SK-N-SH treated with all-trans-retinoic acid at 6 μM for 48 hours (cell line): ENCODE measurements around the gene METRNL.
"Not testable (repeated sequence)": the region's sequence is repeated elsewhere in the genome, so short reads cannot be mapped to it uniquely, and the experiment has no call there.

Source experiments
- ATAC-seq: fragments of 200-7000 bp; cut with Tn5 transposase; 3 replicates; pipeline ENCODE4 v1.9.1; 2020; ENCODE audit warnings: mild to moderate bottlenecking, moderate library complexity
- ARNTL ChIP-seq: fragments of 450-650 bp; formaldehyde crosslinking; IDR thresholded peaks from 2 replicates; pipeline ENCODE4 v1.5.0; 2020; ENCODE audit warnings: low read depth, mild to moderate bottlenecking, moderate library complexity, borderline replicate concordance
- BACH2 ChIP-seq: fragments of 250-450 bp; sonication (Bioruptor Pico); IDR thresholded peaks from 2 replicates; pipeline ENCODE4 v1.9.0; 2021; ENCODE audit warnings: mild to moderate bottlenecking, borderline replicate concordance
- CREB5 ChIP-seq: fragments of 250-450 bp; sonication (Bioruptor Pico); IDR thresholded peaks from 2 replicates; pipeline ENCODE4 v1.5.1; 2020; ENCODE audit warnings: low read depth, mild to moderate bottlenecking, moderate library complexity
- ESRRG ChIP-seq: fragments of 250-450 bp; sonication (Bioruptor Pico); IDR thresholded peaks from 2 replicates; pipeline ENCODE4 v1.6.1; 2021; ENCODE audit warnings: mild to moderate bottlenecking
- GLIS3 ChIP-seq: fragments of 250-450 bp; sonication (Bioruptor Pico); IDR thresholded peaks from 2 replicates; pipeline ENCODE4 v1.5.0; 2020; ENCODE audit warnings: mild to moderate bottlenecking, moderate library complexity
- ISL1 ChIP-seq: fragments of 250-450 bp; sonication (Bioruptor Pico); IDR thresholded peaks from 2 replicates; pipeline ENCODE4 v2.1.2; 2022; ENCODE audit warnings: mild to moderate bottlenecking, moderate library complexity
- OSR1 ChIP-seq: fragments of 250-450 bp; sonication (Bioruptor Pico); IDR thresholded peaks from 2 replicates; pipeline ENCODE4 v1.8.0; 2022; ENCODE audit warnings: moderate library complexity, mild to moderate bottlenecking, inconsistent platforms
- PATZ1 ChIP-seq: fragments of 250-450 bp; sonication (Bioruptor Pico); IDR thresholded peaks from 2 replicates; pipeline ENCODE4 v1.8.0; 2020; ENCODE audit warnings: mild to moderate bottlenecking, moderate library complexity, borderline replicate concordance
- POU6F1 ChIP-seq: fragments of 250-450 bp; sonication (Bioruptor Pico); IDR thresholded peaks from 2 replicates; pipeline ENCODE4 v1.8.0; 2021; ENCODE audit warnings: low read depth, mild to moderate bottlenecking, moderate library complexity, borderline replicate concordance
- PPARA ChIP-seq: fragments of 250-450 bp; sonication (Bioruptor Pico); IDR thresholded peaks from 2 replicates; pipeline ENCODE4 v1.5.0; 2020; ENCODE audit warnings: mild to moderate bottlenecking, borderline replicate concordance
- RARB ChIP-seq: fragments of 250-450 bp; sonication (Bioruptor Pico); IDR thresholded peaks from 2 replicates; pipeline ENCODE4 v1.8.0; 2021; ENCODE audit warnings: mild to moderate bottlenecking, moderate library complexity
- SNAI2 ChIP-seq: fragments of 250-450 bp; sonication (Bioruptor Pico); IDR thresholded peaks from 2 replicates; pipeline ENCODE4 v1.5.0; 2020; ENCODE audit warnings: mild to moderate bottlenecking, moderate library complexity
- TCF4 ChIP-seq: fragments of 250-450 bp; sonication (Bioruptor Pico); IDR thresholded peaks from 2 replicates; pipeline ENCODE4 v1.8.0; 2021; ENCODE audit warnings: mild to moderate bottlenecking, moderate library complexity, borderline replicate concordance
- TOX ChIP-seq: fragments of 250-450 bp; sonication (Bioruptor Pico); IDR thresholded peaks from 2 replicates; pipeline ENCODE4 v1.8.0; 2021; ENCODE audit warnings: mild to moderate bottlenecking, moderate library complexity, borderline replicate concordance
- TSHZ2 ChIP-seq: fragments of 250-450 bp; sonication (Bioruptor Pico); IDR thresholded peaks from 2 replicates; pipeline ENCODE4 v1.5.0; 2020; ENCODE audit warnings: mild to moderate bottlenecking, moderate library complexity
- ZC3H10 ChIP-seq: fragments of 250-450 bp; sonication (Bioruptor Pico); IDR thresholded peaks from 2 replicates; pipeline ENCODE4 v1.5.1; 2021; ENCODE audit warnings: mild to moderate bottlenecking, moderate library complexity
- ZFP3 ChIP-seq: fragments of 250-450 bp; sonication (Bioruptor Pico); IDR thresholded peaks from 2 replicates; pipeline ENCODE4 v1.5.0; 2020; ENCODE audit warnings: mild to moderate bottlenecking, moderate library complexity
- ZFP30 ChIP-seq: fragments of 450-650 bp; formaldehyde crosslinking; IDR thresholded peaks from 2 replicates; pipeline ENCODE4 v1.5.0; 2022; ENCODE audit warnings: mild to moderate bottlenecking, moderate library complexity
- ZNF565 ChIP-seq: fragments of 450-650 bp; formaldehyde crosslinking; conservative IDR thresholded peaks from 2 replicates; pipeline ENCODE4 v1.5.0; 2020; ENCODE audit warnings: low read depth, mild to moderate bottlenecking, moderate library complexity
- ZNF70 ChIP-seq: fragments of 450-650 bp; formaldehyde crosslinking; IDR thresholded peaks from 2 replicates; pipeline ENCODE4 v1.5.0; 2020; ENCODE audit warnings: mild to moderate bottlenecking, moderate library complexity
- ZNF8 ChIP-seq: fragments of 450-650 bp; formaldehyde crosslinking; IDR thresholded peaks from 2 replicates; pipeline ENCODE4 v1.5.0; 2020; ENCODE audit warnings: mild to moderate bottlenecking, moderate library complexity

METRNL gene

DNA sequence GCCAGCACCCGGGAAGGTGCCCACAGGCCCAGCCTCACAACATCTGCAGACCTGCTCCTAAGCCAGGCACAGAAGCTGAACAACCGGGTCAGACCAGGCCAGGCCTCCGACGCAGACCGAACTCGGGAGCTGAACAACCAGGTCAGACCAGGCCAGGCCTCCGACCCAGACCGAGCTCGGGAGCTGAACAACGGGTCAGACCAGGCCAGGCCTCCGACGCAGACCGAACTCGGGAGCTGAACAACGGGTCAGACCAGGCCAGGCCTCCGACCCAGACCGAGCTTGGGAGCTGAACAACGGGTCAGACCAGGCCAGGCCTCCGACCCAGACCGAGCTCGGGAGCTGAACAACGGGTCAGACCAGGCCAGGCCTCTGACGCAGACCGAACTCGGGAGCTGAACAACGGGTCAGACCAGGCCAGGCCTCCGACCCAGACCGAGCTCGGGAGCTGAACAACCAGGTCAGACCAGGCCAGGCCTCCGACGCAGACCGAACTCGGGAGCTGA lies 47.4 kb upstream of the METRNL start:
- ATAC-seq, result not testable (repeated sequence)

- TF ChIP-seq TSHZ2 (CRISPR knock-in tag) (no peak), OSR1 (CRISPR knock-in tag) (no peak), GLIS3 (CRISPR knock-in tag) (no peak), ZC3H10 (CRISPR knock-in tag) (no peak), POU6F1 (CRISPR knock-in tag) (no peak), RARB (CRISPR knock-in tag) (no peak), TCF4 (CRISPR knock-in tag) (no peak), BACH2 (no peak), PPARA (CRISPR knock-in tag) (no peak), ZNF565 (no peak), ESRRG (no peak), ZFP30 (CRISPR knock-in tag) (no peak), ISL1 (no peak), ARNTL (no peak), CREB5 (CRISPR knock-in tag) (no peak), ZNF70 (CRISPR knock-in tag) (no peak)
- ATAC-seq, result no peak
These were observed 46.6 kb upstream of the METRNL start for GRCh38 chr17:83032781-83033180.

GRCh38 chr17:83034525-83034924 lies 44.9 kb upstream of the METRNL start:
- no peak for ATAC-seq
- no peak for TF ChIP-seq TOX (CRISPR knock-in tag)
- no peak for TF ChIP-seq RARB (CRISPR knock-in tag)
- no peak for TF ChIP-seq ISL1
- TF ChIP-seq SNAI2 (CRISPR knock-in tag), result no peak
- no peak for TF ChIP-seq GLIS3 (CRISPR knock-in tag)
- TF ChIP-seq ZNF565, result no peak
- no peak for TF ChIP-seq ZC3H10 (CRISPR knock-in tag)
- no peak for TF ChIP-seq ARNTL
- no peak for TF ChIP-seq POU6F1 (CRISPR knock-in tag)
- no peak for TF ChIP-seq TCF4 (CRISPR knock-in tag)
- TF ChIP-seq TSHZ2 (CRISPR knock-in tag), result no peak

GRCh38 chr17:83035722-83036121 lies 43.7 kb upstream of the METRNL start:
- ATAC-seq, result no peak
- TF ChIP-seq TCF4 (CRISPR knock-in tag) (no peak), CREB5 (CRISPR knock-in tag) (no peak), ISL1 (no peak), ZNF8 (no peak), ZFP3 (no peak), PATZ1 (CRISPR knock-in tag) (no peak), RARB (CRISPR knock-in tag) (no peak)
